Endothelial cell of umbilical vein (primary cell): ENCODE results near the gene OR2C1. TPM values are rescaled to one million over a fixed set of nuclear protein-coding genes. Genes with fewer than 3 reads are reported as not detected.

Experiments
- BruUV-seq: library from RNA; stranded (reverse); fragments of 400-500 nt; replicated peaks from 2 replicates; lab custom pipeline; 2021; lab: Mats Ljungman, UMichigan
- CTCF ChIA-PET: fragments of 300-600, 350-600 bp; sonication (Branson Sonifier 250); formaldehyde crosslinking; loops from one replicate; lab custom pipeline; 2021; ENCODE audit warnings: antibody characterized with exemption, inconsistent platforms; lab: Charles Lee
- POLR2A ChIA-PET: fragments of 300-600, 350-600 bp; sonication (Branson Sonifier 250); formaldehyde crosslinking; loops from one replicate; lab custom pipeline; 2021; ENCODE audit warnings: antibody characterized with exemption, inconsistent platforms; lab: Charles Lee
- DNase-seq: peaks from one replicate; pipeline ENCODE4 v3.0.0-alpha.2; 2011; ENCODE audit warnings: low read depth, low spot score
- FAIRE-seq: peaks from 2 replicates; lab custom pipeline; 2011; peaks lifted over from hg19 to GRCh38; lab: Jason Lieb, UNC
- H2AFZ ChIP-seq: 2 replicates; pipeline ENCODE4 v1.6.0; 2012; ENCODE audit warnings: low read depth, low read length, control low read depth, inconsistent platforms
- H3K27ac ChIP-seq: 2 replicates; pipeline ENCODE4 v1.5.1; 2011; ENCODE audit warnings: low read depth, mild to moderate bottlenecking, control low read depth, low read length, moderate library complexity; ENCODE audit not compliant: insufficient read depth
- H3K27me3 ChIP-seq, 2 experiments: 2 replicates each; pipeline versions ENCODE4 v1.6.0 to v1.6.1; 2011; ENCODE audit warnings: low read length in 2 of 2, mixed read lengths in 1 of 2; ENCODE audit not compliant: control insufficient read depth in 2 of 2, insufficient read depth in 2 of 2
- H3K36me3 ChIP-seq, 2 experiments: 2 replicates in 1 of 2; 3 replicates in 1 of 2; pipeline ENCODE4 v1.5.1; 2011; ENCODE audit warnings: low read length in 2 of 2, mild to moderate bottlenecking in 1 of 2, moderate library complexity in 1 of 2; ENCODE audit not compliant: control insufficient read depth in 2 of 2, insufficient read depth in 2 of 2; ENCODE audit errors: extremely low read depth in 1 of 2
- H3K4me1 ChIP-seq: 3 replicates; pipeline ENCODE4 v1.5.1; 2011; ENCODE audit warnings: mild to moderate bottlenecking, low read length; ENCODE audit not compliant: control insufficient read depth, insufficient read depth; ENCODE audit errors: extremely low read depth
- H3K4me2 ChIP-seq: 2 replicates; pipeline ENCODE4 v1.6.1; 2011; ENCODE audit warnings: low read length, control low read depth, mixed read lengths; ENCODE audit not compliant: insufficient read depth
- H3K4me3 ChIP-seq, 3 experiments: fragments of 200-600 bp in 1 of 3; sonication (generic), shearing (Covaris generic) in 1 of 3; replicated peaks in 1 of 3; 2 replicates each; pipeline ENCODE4 v1.5.1; 2011 to 2016; ENCODE audit warnings: control low read depth in 3 of 3, low read length in 3 of 3, mild to moderate bottlenecking in 2 of 3, inconsistent platforms in 1 of 3, low read depth in 1 of 3, moderate library complexity in 1 of 3; ENCODE audit not compliant: insufficient read depth in 1 of 3
- H3K79me2 ChIP-seq: 2 replicates; pipeline ENCODE4 v1.6.0; 2012; ENCODE audit warnings: low read length, inconsistent platforms; ENCODE audit not compliant: control insufficient read depth, insufficient read depth
- H3K9ac ChIP-seq: replicated peaks from 2 replicates; pipeline ENCODE3; 2011; ENCODE audit warnings: low read length, control low read depth; ENCODE audit not compliant: insufficient read depth; ENCODE audit errors: extremely low read depth
- H3K9me1 ChIP-seq: replicated peaks from 3 replicates; pipeline ENCODE4 v1.6.0; 2011; ENCODE audit warnings: mild to moderate bottlenecking, low read length; ENCODE audit not compliant: control insufficient read depth, insufficient read depth; ENCODE audit errors: extremely low read depth
- H3K9me3 ChIP-seq: replicated peaks from 2 replicates; pipeline ENCODE4 v1.5.1; 2012; ENCODE audit warnings: low read length, inconsistent platforms; ENCODE audit not compliant: control insufficient read depth, insufficient read depth
- H4K20me1 ChIP-seq: replicated peaks from 2 replicates; pipeline ENCODE3; 2011; ENCODE audit warnings: mild to moderate bottlenecking, low read length; ENCODE audit not compliant: control insufficient read depth, insufficient read depth; ENCODE audit errors: extremely low read depth
- CTCF ChIP-seq, 2 donors: IDR thresholded peaks; 1 replicate in 1 of 2; 2 replicates in 1 of 2; pipeline ENCODE4 v1.5.1; 2011; ENCODE audit warnings: low read length in 2 of 2, mild to moderate bottlenecking in 2 of 2, moderate library complexity in 2 of 2, control low read depth in 1 of 2, inconsistent platforms in 1 of 2, low read depth in 1 of 2; ENCODE audit not compliant: insufficient read depth in 1 of 2; ENCODE audit errors: extremely low read depth in 1 of 2
- EZH2 ChIP-seq: IDR thresholded peaks from 2 replicates; pipeline ENCODE4 v1.6.1; 2012; ENCODE audit warnings: borderline replicate concordance, low read depth, mild to moderate bottlenecking, moderate library complexity, low read length, inconsistent platforms; ENCODE audit not compliant: severe bottlenecking
- FOS ChIP-seq: IDR thresholded peaks from 2 replicates; pipeline ENCODE4 v1.6.1; 2011; ENCODE audit warnings: mild to moderate bottlenecking, low read length, moderate library complexity, borderline replicate concordance; ENCODE audit not compliant: insufficient read depth
- GATA2 ChIP-seq: IDR thresholded peaks from 2 replicates; pipeline ENCODE4 v1.7.0; 2011; ENCODE audit warnings: low read depth, mild to moderate bottlenecking, moderate library complexity, mixed read lengths, low read length; ENCODE audit not compliant: insufficient read length, insufficient read depth
- JUN ChIP-seq: IDR thresholded peaks from 2 replicates; pipeline ENCODE4 v1.6.1; 2011; ENCODE audit warnings: borderline replicate concordance, low read depth; ENCODE audit not compliant: insufficient read length, insufficient read depth
- MAX ChIP-seq: IDR thresholded peaks from 2 replicates; pipeline ENCODE4 v1.6.1; 2011; ENCODE audit not compliant: insufficient read depth, insufficient read length
- MYC ChIP-seq: IDR thresholded peaks from one replicate; pipeline ENCODE4 v1.6.1; 2011; ENCODE audit warnings: mild to moderate bottlenecking, low read depth, low read length
- dilution Hi-C: fragments of 300-500 bp; cut with MboI; formaldehyde crosslinking; loops from one replicate; pipeline ENCODE4 v1.15.0; 2019; ENCODE audit warnings: low sequenced_read_pairs; ENCODE audit not compliant: extremely low pct_ligation_motif_present
- intact Hi-C: fragments of 100-400 bp; cut with micrococcal nuclease; formaldehyde crosslinking; loops from one replicate; pipeline ENCODE4 v1.10.0; 2022
- polyA plus RNA-seq, 4 experiments: library from polyadenylated mRNA; depleted of rRNA in 3 of 4; stranded (reverse) in 3 of 4; unstranded in 1 of 4; fragments of >200 nt; gene quantifications; 2 replicates each; pipeline versions ENCODE4 v1.2.1 to v1.2.3, GENCODE V29; 2011 to 2012; ENCODE audit warnings: missing spikeins in 1 of 4
- total RNA-seq: library from RNA; stranded (reverse); gene quantifications from 2 replicates; pipeline ENCODE4 v1.2.3, GENCODE V29; 2021

Gene OR2C1
- total and polyA plus RNA-seq, 2 donors (not counting 3 experiments of a cell fraction or from before 2014, with no cell fraction given): not detected

- TF ChIP-seq CTCF (IDR thresholded peaks at IDR 0.05; ENCODE audit: extremely low read depth in 1 of 2, insufficient read depth in 1 of 2, low read depth in 1 of 2, low read length in 2 of 2) (no peak), MAX (no peak), MYC (no peak), EZH2 (no peak), JUN (no peak), GATA2 (no peak), FOS (no peak)
- intact Hi-C loops: no loop called here
- Histone ChIP-seq H3K27ac (no peak overlapping the region), H3K79me2 (no peaks in the 10 kb centered on the region), H3K9me1 (no peaks in the 10 kb centered on the region), H3K4me2 (no peak overlapping the region), H3K9me3 (no peaks in the 10 kb centered on the region), H3K9ac (no peak overlapping the region), H3K4me3 (no peak overlapping the region), H3K4me1 (no peaks in the 10 kb centered on the region), H2AFZ (no peak overlapping the region), H3K27me3 (peaks cover 4% of the 10 kb centered on the region in 2 experiments), H4K20me1 (no peaks in the 10 kb centered on the region), H3K36me3 (no peaks in the 10 kb centered on the region)
- CTCF ChIA-PET: no interaction called here
- DNase-seq (no peak), FAIRE-seq (no peak)
- POLR2A ChIA-PET: no interaction called here
- dilution Hi-C loops: no loop called here
- no TSS peak for BruUV-seq
Observed at GRCh38 chr16:3356118-3356517, 429 bp downstream of the OR2C1 start.
